ENCODE results near the gene ZBTB42. TPM values are rescaled to one million over a fixed set of nuclear protein-coding genes. Genes with fewer than 3 reads are reported as not detected.

Gene ZBTB42
- total RNA-seq, 6 donors from 2014 or later: 13.9 to 24.8 (median 20.9) TPM

DNA sequence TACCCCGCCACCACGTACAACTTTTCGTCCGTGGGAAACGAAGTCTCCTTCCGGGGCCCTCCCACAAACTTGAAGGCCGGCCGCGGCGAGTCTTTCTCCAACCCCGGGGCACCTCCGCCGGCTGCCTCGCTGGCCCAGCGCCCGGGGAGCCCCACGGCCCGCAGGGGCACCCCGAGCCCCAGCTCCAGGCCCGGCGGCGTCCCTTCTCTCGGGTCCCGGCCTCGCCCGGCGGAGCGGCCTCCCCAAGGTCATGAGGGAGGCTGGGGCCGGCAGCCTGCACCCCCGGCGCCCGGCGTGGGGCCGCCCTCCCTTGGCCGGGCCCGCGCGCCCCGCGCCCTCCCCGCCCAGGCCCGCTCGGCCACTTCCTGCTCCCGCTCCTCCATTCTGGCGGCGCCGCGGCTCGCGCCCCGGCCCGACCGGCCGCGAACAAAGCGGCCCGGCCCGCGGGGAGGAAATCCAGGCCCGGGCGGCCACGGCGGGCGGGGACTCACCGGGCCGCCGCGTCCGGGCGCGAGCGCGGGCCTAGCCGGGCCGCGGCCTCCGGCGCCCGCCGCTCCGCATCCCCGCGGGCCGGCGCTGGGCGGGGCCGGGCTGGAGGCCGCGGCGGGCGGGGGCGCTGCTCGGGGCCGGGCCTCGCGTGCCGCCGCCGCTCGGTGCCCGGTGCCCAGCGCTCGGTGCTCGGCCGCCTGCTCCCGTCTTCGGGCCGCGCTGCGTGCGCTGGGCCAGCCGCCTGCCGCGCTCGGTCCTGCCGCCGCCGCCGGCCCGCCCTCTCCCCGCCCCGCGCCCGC lies 5.7 kb upstream of the ZBTB42 start, which contains the start of gene AKT1:
Gene AKT1 (minus strand): TSS at position 756 of the 788 bp plus-strand sequence. CDS start 3,105 bp downstream, outside the sequence.
- Histone ChIP-seq H3K9me3 (no peaks in the 10 kb centered on the region), H3K4me1 (peaks cover 64 to 84% (median 73%) of the 10 kb centered on the region in 4 donors), H3K4me3 (peak within 1 kb of the TSS; percentile 68 to 93 (median 89)), H3K27ac (peak within 1 kb of the TSS; percentile 79 to 92 (median 90)), H3K27me3 (no peaks in the 10 kb centered on the region), H3K36me3 (peaks cover 0 to 23% (median 22%) of the 10 kb centered on the region in 4 donors)
- WGBS, 2 donors: 0% methylated on average over 12 to 15 of the region's 124 CpGs
- ATAC-seq (ENCODE audit: low FRiP score in 2 of 2): peak in 1 of 2 donors; percentile 33
- peak in 1 of 2 donors; percentile 92 for DNase-seq
- TF ChIP-seq EP300 (IDR thresholded peaks at IDR 0.05) (no peak), POLR2AphosphoS5 (IDR thresholded peaks at IDR 0.05) (no peak), CTCF (IDR thresholded peaks at IDR 0.05) (no peak), POLR2A (IDR thresholded peaks at IDR 0.05) (no peak)

- Histone ChIP-seq H3K4me3 (peak overlapping the region; percentile 24 to 89 (median 74)), H3K27ac (peak overlapping the region; percentile 79 to 92 (median 88)), H3K4me1 (peaks cover 64 to 78% (median 69%) of the 10 kb centered on the region in 4 donors), H3K9me3 (no peaks in the 10 kb centered on the region), H3K36me3 (peaks cover 0 to 14% (median 13%) of the 10 kb centered on the region in 4 donors), H3K27me3 (no peaks in the 10 kb centered on the region)
- ATAC-seq (ENCODE audit: low FRiP score in 2 of 2) (peak in 1 of 2 donors; percentile 69), DNase-seq (peak; percentile 62 to 95)
- TF ChIP-seq POLR2A (IDR thresholded peaks at IDR 0.05): peak in 3 of 4 donors; percentile 37 to 83 (median 65)
- TF ChIP-seq CTCF (IDR thresholded peaks at IDR 0.05): peak in 1 of 6 experiments; percentile 20
- no peak for TF ChIP-seq EP300 (IDR thresholded peaks at IDR 0.05)
- peak; percentile 39 to 50 for TF ChIP-seq POLR2AphosphoS5 (IDR thresholded peaks at IDR 0.05)
- WGBS, 2 donors: 22 to 38% methylated on average over 4 to 22 of the region's 55 CpGs
Measured at GRCh38 chr14:104795781-104796686, 4.9 kb upstream of the ZBTB42 start.

DNA sequence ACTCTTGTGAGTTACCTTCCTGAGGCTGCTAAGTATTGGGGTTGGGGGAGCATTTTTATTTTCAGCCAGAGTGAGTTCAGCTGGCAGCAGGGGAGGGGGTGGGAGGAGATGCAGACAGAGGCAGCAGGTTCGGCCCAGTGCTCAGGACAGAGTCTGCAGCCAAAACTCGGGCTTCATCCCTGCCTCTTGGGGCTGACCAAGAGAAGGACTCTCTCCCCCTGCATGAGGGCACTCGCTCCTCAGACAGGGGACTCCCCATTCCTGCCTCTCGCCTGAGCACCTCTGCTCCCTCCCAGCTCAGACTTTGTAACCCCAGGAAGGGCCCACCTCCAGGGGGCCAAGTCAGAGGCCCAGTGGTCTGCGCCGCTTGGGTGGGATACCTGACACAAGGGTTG lies 4.2 kb upstream of the ZBTB42 start:
- DNase-seq (peak in 1 of 2 donors; percentile 27), ATAC-seq (ENCODE audit: low FRiP score in 2 of 2) (no peak)
- TF ChIP-seq CTCF (IDR thresholded peaks at IDR 0.05) (no peak), POLR2AphosphoS5 (IDR thresholded peaks at IDR 0.05) (no peak)
- peaks cover 0 to 9% (median 7%) of the 10 kb centered on the region in 4 donors for H3K36me3 ChIP-seq
- peak overlapping the region; percentile 5 to 98 (median 92) for H3K27ac ChIP-seq
- WGBS, 2 donors: 79 to 81% methylated on average over 5 to 6 of the region's 6 CpGs
- no peak overlapping the region for H3K4me3 ChIP-seq
- peaks cover 66 to 78% (median 71%) of the 10 kb centered on the region in 4 donors for H3K4me1 ChIP-seq
- H3K27me3 ChIP-seq: no peaks in the 10 kb centered on the region
- H3K9me3 ChIP-seq: no peaks in the 10 kb centered on the region

GRCh38 chr14:104797115-104798044 lies 3.5 kb upstream of the ZBTB42 start:
- Histone ChIP-seq H3K9me3 (no peaks in the 10 kb centered on the region), H3K36me3 (peaks cover 0 to 2% (median under 1%) of the 10 kb centered on the region in 4 donors), H3K4me3 (no peak overlapping the region), H3K4me1 (peaks cover 64 to 78% (median 71%) of the 10 kb centered on the region in 4 donors), H3K27me3 (no peaks in the 10 kb centered on the region), H3K27ac (peak overlapping the region; percentile 27 to 98 (median 92))
- peak; percentile 78 to 85 for DNase-seq
- peak in 1 of 2 donors; percentile 11 for ATAC-seq (ENCODE audit: low FRiP score in 2 of 2)
- WGBS, 2 donors: 50 to 51% methylated on average over 4 to 17 of the region's 18 CpGs
- TF ChIP-seq POLR2A (IDR thresholded peaks at IDR 0.05): no peak
- no peak for TF ChIP-seq POLR2AphosphoS5 (IDR thresholded peaks at IDR 0.05)
- no peak for TF ChIP-seq EP300 (IDR thresholded peaks at IDR 0.05)
- TF ChIP-seq CTCF (IDR thresholded peaks at IDR 0.05): no peak
